Colonic mucosa (tissue), 4 donors: ENCODE results near the gene DDX42. TPM values are rescaled to one million over a fixed set of nuclear protein-coding genes. Genes with fewer than 3 reads are reported as not detected.

Source experiments
- DNase-seq: peaks from one replicate; pipeline ENCODE4 v3.0.0-alpha.2; 2020
- H3K27ac ChIP-seq: fragments of 200-600 bp; one replicate; pipeline ENCODE4 v1.8.0; 2021
- H3K27me3 ChIP-seq: fragments of 200-600 bp; one replicate; pipeline ENCODE4 v1.8.0; 2021
- H3K36me3 ChIP-seq: fragments of 200-600 bp; one replicate; pipeline ENCODE4 v1.8.0; 2021
- H3K4me1 ChIP-seq: fragments of 200-600 bp; one replicate; pipeline ENCODE4 v1.8.0; 2021; ENCODE audit warnings: mild to moderate bottlenecking
- H3K4me3 ChIP-seq: fragments of 200-600 bp; one replicate; pipeline ENCODE4 v1.8.0; 2021
- H3K9ac ChIP-seq, 2 donors: one replicate each; pipeline ENCODE4 v1.7.0; 2013; ENCODE audit warnings: control low read depth in 2 of 2, low read depth in 2 of 2, low read length in 2 of 2
- H3K9me3 ChIP-seq: fragments of 200-600 bp; one replicate; pipeline ENCODE4 v1.8.0; 2021
- CTCF ChIP-seq: fragments of 200-600 bp; IDR thresholded peaks from one replicate; pipeline ENCODE4 v1.8.0; 2022; ENCODE audit warnings: antibody characterized with exemption, mild to moderate bottlenecking
- intact Hi-C: fragments of 100-400 bp; cut with DNase I; formaldehyde crosslinking; loops from one replicate; pipeline ENCODE4 v1.14.1; 2022
- total RNA-seq, 2 donors: library from RNA; stranded (reverse); fragmentation: NEBNext Ultra II Directional in 1 of 2; extraction: Animal tissue kit (Norgen Biotek cat#: 25700) in 1 of 2; gene quantifications; one replicate each; pipeline ENCODE4 v1.2.1, GENCODE V29; 2021
- donor health status: healthy.
- donor health status: DM: no; HTN: no; CAD: no.
- donor health status: DM: no; HTN: no; CAD: no.

Gene DDX42
- total RNA-seq, 2 donors from 2014 or later: 71.1 to 74.5 TPM

- no peak overlapping the region for H3K27ac ChIP-seq
- TF ChIP-seq CTCF: no peak
These were observed 61.3 kb downstream of the DDX42 start for GRCh38 chr17:63835167-63835720.

GRCh38 chr17:63836811-63837210 is 62.8 kb downstream of the DDX42 start:
- Histone ChIP-seq H3K27me3 (no peaks in the 10 kb centered on the region), H3K27ac (no peak overlapping the region), H3K9me3 (no peaks in the 10 kb centered on the region), H3K4me1 (peaks cover 19% of the 10 kb centered on the region), H3K9ac (no peak overlapping the region), H3K36me3 (peaks cover 18% of the 10 kb centered on the region), H3K4me3 (no peak overlapping the region)
- TF ChIP-seq CTCF: no peak
- DNase-seq: no peak
- intact Hi-C loops: loop anchor here (10.0 kb wide), 1 partner anchor 212 kb away; the partner anchor contains the start of gene MAP3K3

More at GRCh38 chr17:63835167-63835720, 61.3 kb downstream of the DDX42 start:
- Histone ChIP-seq H3K36me3 (peaks cover 29% of the 10 kb centered on the region), H3K4me1 (peaks cover 9% of the 10 kb centered on the region), H3K27me3 (no peaks in the 10 kb centered on the region), H3K9me3 (no peaks in the 10 kb centered on the region), H3K4me3 (no peak overlapping the region), H3K9ac (no peak overlapping the region)
- intact Hi-C loops: loop anchor here (10.0 kb wide), 1 partner anchor 210 kb away; the partner anchor contains the start of gene MAP3K3
- no peak for DNase-seq

DNA sequence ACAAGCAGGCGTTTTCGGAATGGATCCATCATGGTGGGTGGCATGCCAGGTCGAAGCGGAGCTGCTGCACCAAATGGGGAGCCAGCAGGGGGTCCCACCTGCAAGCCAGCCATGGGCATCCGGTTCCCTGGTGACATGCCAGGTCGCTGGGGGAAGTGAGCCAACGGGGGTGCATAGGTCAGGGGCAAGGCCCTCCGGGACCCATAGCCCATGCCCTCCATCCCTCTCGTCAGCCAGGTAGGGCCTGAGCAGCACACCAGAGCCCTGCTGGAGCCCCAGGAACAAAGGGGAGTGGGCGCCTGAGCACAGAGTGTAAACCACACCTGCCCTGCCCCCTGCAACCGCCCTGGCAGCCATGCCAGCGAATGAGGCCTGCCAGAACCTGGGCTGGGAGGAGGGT is 63.5 kb downstream of the DDX42 start:
- no peak overlapping the region for H3K4me3 ChIP-seq
- H3K27ac ChIP-seq: no peak overlapping the region
- DNase-seq: no peak
- H3K36me3 ChIP-seq: peaks cover 12% of the 10 kb centered on the region
- intact Hi-C loops: loop anchor here (10.0 kb wide), 1 partner anchor 213 kb away; the partner anchor contains the start of gene MAP3K3
- no peaks in the 10 kb centered on the region for H3K27me3 ChIP-seq
- H3K9me3 ChIP-seq: no peaks in the 10 kb centered on the region
- no peak for TF ChIP-seq CTCF
- peaks cover 19% of the 10 kb centered on the region for H3K4me1 ChIP-seq
- H3K9ac ChIP-seq: no peak overlapping the region

DNA sequence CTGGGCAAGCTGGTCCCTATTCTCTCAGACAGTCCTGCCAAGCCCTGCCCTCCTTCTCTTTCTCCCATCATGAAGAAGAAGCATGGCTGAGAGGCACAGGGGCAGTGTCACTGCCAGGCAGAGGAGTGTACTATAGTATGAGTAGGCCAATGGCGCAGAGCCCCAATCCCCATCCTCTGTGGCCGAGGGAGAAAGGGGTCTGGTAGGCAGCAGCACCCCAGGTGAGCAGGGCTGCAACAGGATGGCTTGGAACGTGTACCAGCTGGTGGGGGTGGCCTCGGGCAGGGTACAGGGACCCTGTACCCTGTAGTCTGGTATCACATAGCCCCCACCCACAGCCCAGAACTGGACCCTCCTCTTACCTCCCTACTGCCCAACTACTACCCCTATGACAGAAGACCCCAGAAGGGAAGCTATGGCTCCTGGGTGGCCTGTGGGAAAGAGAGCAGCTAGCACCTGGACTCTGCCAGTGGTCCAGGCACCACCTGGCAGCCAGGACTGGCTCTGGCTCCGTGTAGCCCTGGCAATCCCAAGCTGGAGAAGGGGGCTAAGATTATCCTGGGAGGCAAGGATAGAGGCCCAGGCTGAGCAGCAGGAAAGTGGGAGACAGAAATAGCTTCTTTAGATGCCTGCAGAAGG is 64.1 kb downstream of the DDX42 start:
- Histone ChIP-seq H3K9ac (peak overlapping the region in 1 of 2 donors; percentile 59), H3K4me1 (peaks cover 19% of the 10 kb centered on the region), H3K36me3 (peaks cover 6% of the 10 kb centered on the region), H3K4me3 (no peak overlapping the region), H3K27ac (no peak overlapping the region), H3K27me3 (no peaks in the 10 kb centered on the region), H3K9me3 (no peaks in the 10 kb centered on the region)
- no peak for DNase-seq
- TF ChIP-seq CTCF: no peak
- intact Hi-C loops: loop anchor here (10.0 kb wide), 1 partner anchor 213 kb away; the partner anchor contains the start of gene MAP3K3

DNA sequence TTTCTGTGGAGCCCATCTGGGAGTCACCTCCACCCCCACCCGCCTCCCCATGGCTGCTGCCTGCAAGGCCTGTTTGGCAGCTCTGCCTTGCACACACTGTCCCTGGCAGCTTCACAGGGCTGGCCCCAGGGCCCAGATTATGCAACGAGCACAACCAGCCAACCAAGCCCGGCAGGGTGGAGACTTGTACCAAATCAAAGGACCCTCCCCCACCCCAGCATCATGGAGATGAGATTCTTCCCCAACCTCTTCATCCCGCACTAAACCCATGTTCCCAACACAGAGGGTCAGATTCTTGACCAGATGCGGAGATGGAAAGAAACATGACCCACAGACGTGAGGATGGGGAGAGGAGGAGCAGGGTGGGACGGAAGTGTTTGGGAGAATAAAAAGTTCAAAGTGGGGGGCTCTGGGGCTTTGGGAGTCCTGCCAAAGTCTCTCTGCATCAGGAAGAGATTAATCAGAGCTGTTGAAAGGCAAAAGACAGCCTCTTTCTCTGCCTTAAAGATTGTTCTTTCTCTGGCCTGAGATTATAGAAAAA is 64.7 kb downstream of the DDX42 start:
- DNase-seq: peak; percentile 72
- Histone ChIP-seq H3K36me3 (peaks cover 4% of the 10 kb centered on the region), H3K9ac (peak overlapping the region; percentile 28 to 59), H3K9me3 (no peaks in the 10 kb centered on the region), H3K4me3 (no peak overlapping the region), H3K27me3 (no peaks in the 10 kb centered on the region), H3K4me1 (peaks cover 19% of the 10 kb centered on the region), H3K27ac (peak overlapping the region; percentile 30)
- no peak for TF ChIP-seq CTCF
- intact Hi-C loops: loop anchor here (10.0 kb wide), 1 partner anchor 214 kb away; the partner anchor contains the start of gene MAP3K3
